ENCODE data around the gene CHST7.

The CHST7 gene

GRCh38 chrX:46575991-46576392 lies 2.4 kb downstream of the CHST7 start:
- DNase-seq (ENCODE audit: extremely low read depth, low read depth) = no peak
- TF ChIP-seq, protein P1, sequence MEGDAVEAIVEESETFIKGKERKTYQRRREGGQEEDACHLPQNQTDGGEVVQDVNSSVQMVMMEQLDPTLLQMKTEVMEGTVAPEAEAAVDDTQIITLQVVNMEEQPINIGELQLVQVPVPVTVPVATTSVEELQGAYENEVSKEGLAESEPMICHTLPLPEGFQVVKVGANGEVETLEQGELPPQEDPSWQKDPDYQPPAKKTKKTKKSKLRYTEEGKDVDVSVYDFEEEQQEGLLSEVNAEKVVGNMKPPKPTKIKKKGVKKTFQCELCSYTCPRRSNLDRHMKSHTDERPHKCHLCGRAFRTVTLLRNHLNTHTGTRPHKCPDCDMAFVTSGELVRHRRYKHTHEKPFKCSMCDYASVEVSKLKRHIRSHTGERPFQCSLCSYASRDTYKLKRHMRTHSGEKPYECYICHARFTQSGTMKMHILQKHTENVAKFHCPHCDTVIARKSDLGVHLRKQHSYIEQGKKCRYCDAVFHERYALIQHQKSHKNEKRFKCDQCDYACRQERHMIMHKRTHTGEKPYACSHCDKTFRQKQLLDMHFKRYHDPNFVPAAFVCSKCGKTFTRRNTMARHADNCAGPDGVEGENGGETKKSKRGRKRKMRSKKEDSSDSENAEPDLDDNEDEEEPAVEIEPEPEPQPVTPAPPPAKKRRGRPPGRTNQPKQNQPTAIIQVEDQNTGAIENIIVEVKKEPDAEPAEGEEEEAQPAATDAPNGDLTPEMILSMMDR (IDR thresholded peaks at IDR 0.05; ENCODE audit: low read depth, low read length) = no peak

DNA sequence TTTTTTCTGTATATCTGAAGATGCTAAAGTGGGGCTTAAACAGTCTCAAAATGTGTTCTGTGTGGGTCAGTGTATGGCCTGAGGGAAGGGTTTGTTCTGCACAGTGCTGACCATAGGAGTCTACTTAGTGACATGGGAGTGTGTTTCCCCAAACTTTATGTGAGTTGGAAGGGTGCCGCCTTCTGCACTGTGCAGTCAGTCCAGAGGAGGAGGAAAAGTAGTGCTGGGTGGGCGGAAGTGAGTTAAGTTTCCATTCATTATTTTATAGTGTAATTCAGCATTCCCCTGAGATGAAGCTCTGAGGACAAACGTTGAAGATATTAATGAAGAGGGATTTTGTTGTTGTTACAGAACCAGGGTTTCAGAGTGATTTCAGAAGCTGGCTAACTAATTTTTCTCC lies 2.9 kb downstream of the CHST7 start:
- DNase-seq (ENCODE audit: extremely low read depth, low read depth) = no peak
- TF ChIP-seq, protein P1 (IDR thresholded peaks at IDR 0.05; ENCODE audit: low read depth, low read length) = no peak

DNA sequence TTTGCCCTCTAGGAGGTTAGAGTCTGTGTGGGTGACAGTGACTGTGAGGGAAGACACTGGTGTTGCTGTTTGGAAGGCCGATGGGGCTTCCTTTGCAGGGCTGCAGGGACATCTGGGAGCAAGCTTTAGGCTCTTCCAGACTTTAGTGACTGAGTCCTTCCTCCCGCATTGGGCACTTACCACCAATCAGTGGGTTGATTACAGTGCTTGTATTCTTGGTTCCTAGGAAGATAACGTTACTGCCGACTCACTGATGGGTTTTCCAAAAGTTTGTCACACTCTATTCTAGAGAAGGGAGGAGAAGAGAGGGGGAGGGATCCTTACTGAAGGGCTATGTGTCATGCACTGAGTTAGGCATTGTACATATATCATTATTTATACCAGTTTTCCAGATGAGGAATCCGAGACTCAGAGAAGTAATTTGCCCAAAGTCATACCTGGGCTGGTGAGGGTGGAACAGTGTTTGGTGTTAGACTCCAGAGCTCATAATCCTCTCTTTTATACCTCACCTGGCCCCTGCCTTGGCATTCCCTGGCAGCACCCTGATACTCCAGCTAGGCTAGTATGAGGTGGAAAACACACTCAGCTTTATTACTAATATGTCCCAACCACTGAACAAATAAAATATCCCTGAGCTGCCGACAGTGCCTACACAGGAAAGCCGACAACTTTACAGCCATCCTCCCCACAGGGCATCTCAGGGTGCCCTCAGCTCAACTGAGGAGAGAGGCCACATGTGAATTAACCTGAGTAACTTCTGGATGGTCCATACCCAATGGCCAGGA lies 3.8 kb downstream of the CHST7 start:
- TF ChIP-seq, protein P1 (IDR thresholded peaks at IDR 0.05; ENCODE audit: low read depth, low read length) = no peak
- no peak for DNase-seq (ENCODE audit: extremely low read depth, low read depth)

- TF ChIP-seq, protein P1 (IDR thresholded peaks at IDR 0.05; ENCODE audit: low read depth, low read length) = no peak
- no peak for DNase-seq (ENCODE audit: extremely low read depth, low read depth)
Measured at GRCh38 chrX:46579250-46579649, 5.7 kb downstream of the CHST7 start.

DNA sequence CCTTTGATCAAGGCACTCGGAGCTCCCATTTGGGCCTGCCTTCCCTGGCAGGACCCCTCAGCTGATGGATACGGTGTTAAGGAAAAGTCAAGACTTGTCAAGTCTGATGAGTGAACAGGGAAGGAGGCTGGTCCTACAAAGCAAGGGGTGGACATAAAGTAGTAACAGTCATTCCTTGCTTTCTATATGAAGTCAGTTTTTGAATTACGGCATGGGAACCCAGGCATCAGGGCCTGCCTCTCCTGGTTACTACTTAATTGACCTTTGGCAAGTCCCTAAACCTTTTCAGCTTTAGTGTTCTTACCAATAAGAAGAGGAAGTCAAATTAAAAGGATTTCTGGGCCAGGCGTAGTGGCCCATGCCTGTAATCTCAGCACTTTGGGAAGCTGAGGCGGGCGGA lies 7.0 kb downstream of the CHST7 start:
- TF ChIP-seq, protein P1 (IDR thresholded peaks at IDR 0.05; ENCODE audit: low read depth, low read length) = no peak
- DNase-seq (ENCODE audit: extremely low read depth, low read depth) = no peak

DNA sequence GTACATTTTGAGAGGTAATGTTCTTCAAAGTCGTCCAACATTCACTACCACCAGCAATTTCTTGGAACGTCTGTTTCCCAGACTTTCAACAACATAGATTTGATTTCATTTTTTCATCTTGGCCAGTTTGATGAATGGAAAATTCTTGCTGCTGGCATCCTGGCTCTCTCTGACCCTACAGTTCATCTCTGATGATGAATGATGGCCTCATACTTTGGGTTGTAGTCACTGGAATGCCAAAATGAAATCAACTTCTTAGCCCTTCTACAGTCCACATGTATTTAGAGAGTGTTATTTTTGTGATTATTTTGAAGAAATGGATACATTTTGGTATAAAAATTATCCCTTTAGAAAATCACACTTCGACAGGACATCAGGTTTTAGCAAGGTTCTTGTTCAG lies 8.8 kb downstream of the CHST7 start:
- no peak for DNase-seq (ENCODE audit: extremely low read depth, low read depth)

GRCh38 chrX:46582966-46583365 lies 9.4 kb downstream of the CHST7 start:
- TF ChIP-seq, protein P1 (IDR thresholded peaks at IDR 0.05; ENCODE audit: low read depth, low read length) = no peak
- no peak for DNase-seq (ENCODE audit: extremely low read depth, low read depth)

More for the DNA sequence above, 8.8 kb downstream of the CHST7 start:
- TF ChIP-seq, protein P1 (IDR thresholded peaks at IDR 0.05; ENCODE audit: low read depth, low read length) = no peak

Measured in AG09319 (cell line).